Measurements from ENCODE around the gene CFAP20DC. TPM values are rescaled to one million over a fixed set of nuclear protein-coding genes. Genes with fewer than 3 reads are reported as not detected.

Gene CFAP20DC
- total RNA-seq, 4 donors from 2014 or later, result 0.17 to 0.32 (median 0.23) TPM; not detected in 1

GRCh38 chr3:59040902-59041301 lies 8.9 kb downstream of the CFAP20DC start:
- TF ChIP-seq POLR2A (IDR thresholded peaks at IDR 0.05; ENCODE audit: low read depth) (no peak), EP300 (IDR thresholded peaks at IDR 0.05) (no peak), POLR2AphosphoS5 (IDR thresholded peaks at IDR 0.05) (no peak), CTCF (IDR thresholded peaks at IDR 0.05) (no peak)
- DNase-seq (ENCODE audit: extremely low spot score), result no peak
- intact Hi-C loops (cut with DNase I), result no loop called here
- H3K27me3 ChIP-seq, result no peaks in the 10 kb centered on the region
- H3K4me3 ChIP-seq, result no peak overlapping the region
- no peaks in the 10 kb centered on the region for H3K9me3 ChIP-seq
- no peak overlapping the region for H3K27ac ChIP-seq (replicated peaks in 1 of 4)
- H3K4me1 ChIP-seq, result no peaks in the 10 kb centered on the region
- no peaks in the 10 kb centered on the region for H3K36me3 ChIP-seq

GRCh38 chr3:59027607-59028006 lies 22.2 kb downstream of the CFAP20DC start:
- Histone ChIP-seq H3K4me1 (no peaks in the 10 kb centered on the region), H3K9me3 (no peaks in the 10 kb centered on the region), H3K27me3 (no peaks in the 10 kb centered on the region), H3K4me3 (no peak overlapping the region), H3K36me3 (no peaks in the 10 kb centered on the region), H3K27ac (replicated peaks in 1 of 4) (no peak overlapping the region)
- intact Hi-C loops (cut with DNase I), result no loop called here
- 73% methylated on average over 1 of the region's 1 CpG for WGBS
- no peak for TF ChIP-seq EP300 (IDR thresholded peaks at IDR 0.05)
- no peak for TF ChIP-seq POLR2AphosphoS5 (IDR thresholded peaks at IDR 0.05)
- TF ChIP-seq CTCF (IDR thresholded peaks at IDR 0.05), result no peak
- TF ChIP-seq POLR2A (IDR thresholded peaks at IDR 0.05; ENCODE audit: low read depth), result no peak
- no peak for DNase-seq (ENCODE audit: extremely low spot score)

GRCh38 chr3:59023612-59024011 lies 26.2 kb downstream of the CFAP20DC start:
- no peak overlapping the region for H3K4me3 ChIP-seq
- 60% methylated on average over 3 of the region's 3 CpGs for WGBS
- no peaks in the 10 kb centered on the region for H3K27me3 ChIP-seq
- DNase-seq (ENCODE audit: extremely low spot score), result no peak
- no peak for TF ChIP-seq POLR2AphosphoS5 (IDR thresholded peaks at IDR 0.05)
- TF ChIP-seq CTCF (IDR thresholded peaks at IDR 0.05), result no peak
- no peak for TF ChIP-seq POLR2A (IDR thresholded peaks at IDR 0.05; ENCODE audit: low read depth)
- no peak for TF ChIP-seq EP300 (IDR thresholded peaks at IDR 0.05)
- no peaks in the 10 kb centered on the region for H3K36me3 ChIP-seq
- no peaks in the 10 kb centered on the region for H3K9me3 ChIP-seq
- H3K4me1 ChIP-seq, result no peaks in the 10 kb centered on the region
- intact Hi-C loops (cut with DNase I), result no loop called here
- no peak overlapping the region for H3K27ac ChIP-seq (replicated peaks in 1 of 4)

GRCh38 chr3:59017617-59017984 lies 32.2 kb downstream of the CFAP20DC start:
- no peak overlapping the region for H3K27ac ChIP-seq (replicated peaks in 1 of 4)
- no peaks in the 10 kb centered on the region for H3K4me1 ChIP-seq
- intact Hi-C loops (cut with DNase I), result no loop called here
- no peak for TF ChIP-seq EP300 (IDR thresholded peaks at IDR 0.05)
- no peak for TF ChIP-seq CTCF (IDR thresholded peaks at IDR 0.05)
- TF ChIP-seq POLR2AphosphoS5 (IDR thresholded peaks at IDR 0.05), result no peak
- no peak for TF ChIP-seq POLR2A (IDR thresholded peaks at IDR 0.05; ENCODE audit: low read depth)
- no peaks in the 10 kb centered on the region for H3K36me3 ChIP-seq
- WGBS, result 83% methylated on average over 2 of the region's 2 CpGs
- no peak overlapping the region for H3K4me3 ChIP-seq
- no peaks in the 10 kb centered on the region for H3K9me3 ChIP-seq
- no peaks in the 10 kb centered on the region for H3K27me3 ChIP-seq
- DNase-seq (ENCODE audit: extremely low spot score), result no peak

GRCh38 chr3:59016930-59017616 lies 32.8 kb downstream of the CFAP20DC start:
- intact Hi-C loops (cut with DNase I), result no loop called here
- no peaks in the 10 kb centered on the region for H3K36me3 ChIP-seq
- H3K27ac ChIP-seq (replicated peaks in 1 of 4), result no peak overlapping the region
- TF ChIP-seq POLR2A (IDR thresholded peaks at IDR 0.05; ENCODE audit: low read depth) (no peak), EP300 (IDR thresholded peaks at IDR 0.05) (no peak), POLR2AphosphoS5 (IDR thresholded peaks at IDR 0.05) (no peak), CTCF (IDR thresholded peaks at IDR 0.05) (no peak)
- no peak overlapping the region for H3K4me3 ChIP-seq
- no peaks in the 10 kb centered on the region for H3K4me1 ChIP-seq
- 92% methylated on average over 5 of the region's 5 CpGs for WGBS
- H3K27me3 ChIP-seq, result no peaks in the 10 kb centered on the region
- DNase-seq (ENCODE audit: extremely low spot score), result no peak
- no peaks in the 10 kb centered on the region for H3K9me3 ChIP-seq

Data from esophagus muscularis mucosa (tissue), 4 donors.